Endothelial cell of umbilical vein (primary cell): Measurements from ENCODE around the gene RASA2. TPM values are rescaled to one million over a fixed set of nuclear protein-coding genes. Genes with fewer than 3 reads are reported as not detected.

Experiments
- BruUV-seq: library from RNA; stranded (reverse); fragments of 400-500 nt; replicated peaks from 2 replicates; lab custom pipeline; 2021; lab: Mats Ljungman, UMichigan
- CTCF ChIA-PET: fragments of 300-600, 350-600 bp; sonication (Branson Sonifier 250); formaldehyde crosslinking; loops from one replicate; lab custom pipeline; 2021; ENCODE audit warnings: antibody characterized with exemption, inconsistent platforms; lab: Charles Lee
- POLR2A ChIA-PET: fragments of 300-600, 350-600 bp; sonication (Branson Sonifier 250); formaldehyde crosslinking; loops from one replicate; lab custom pipeline; 2021; ENCODE audit warnings: antibody characterized with exemption, inconsistent platforms; lab: Charles Lee
- DNase-seq: peaks from one replicate; pipeline ENCODE4 v3.0.0-alpha.2; 2011; ENCODE audit warnings: low read depth, low spot score
- FAIRE-seq: peaks from 2 replicates; lab custom pipeline; 2011; peaks lifted over from hg19 to GRCh38; lab: Jason Lieb, UNC
- H2AFZ ChIP-seq: 2 replicates; pipeline ENCODE4 v1.6.0; 2012; ENCODE audit warnings: low read depth, low read length, control low read depth, inconsistent platforms
- H3K27ac ChIP-seq: 2 replicates; pipeline ENCODE4 v1.5.1; 2011; ENCODE audit warnings: low read depth, mild to moderate bottlenecking, control low read depth, low read length, moderate library complexity; ENCODE audit not compliant: insufficient read depth
- H3K27me3 ChIP-seq, 2 experiments: 2 replicates each; pipeline versions ENCODE4 v1.6.0 to v1.6.1; 2011; ENCODE audit warnings: low read length in 2 of 2, mixed read lengths in 1 of 2; ENCODE audit not compliant: control insufficient read depth in 2 of 2, insufficient read depth in 2 of 2
- H3K36me3 ChIP-seq, 2 experiments: 2 replicates in 1 of 2; 3 replicates in 1 of 2; pipeline ENCODE4 v1.5.1; 2011; ENCODE audit warnings: low read length in 2 of 2, mild to moderate bottlenecking in 1 of 2, moderate library complexity in 1 of 2; ENCODE audit not compliant: control insufficient read depth in 2 of 2, insufficient read depth in 2 of 2; ENCODE audit errors: extremely low read depth in 1 of 2
- H3K4me1 ChIP-seq: 3 replicates; pipeline ENCODE4 v1.5.1; 2011; ENCODE audit warnings: mild to moderate bottlenecking, low read length; ENCODE audit not compliant: control insufficient read depth, insufficient read depth; ENCODE audit errors: extremely low read depth
- H3K4me2 ChIP-seq: 2 replicates; pipeline ENCODE4 v1.6.1; 2011; ENCODE audit warnings: low read length, control low read depth, mixed read lengths; ENCODE audit not compliant: insufficient read depth
- H3K4me3 ChIP-seq, 3 experiments: fragments of 200-600 bp in 1 of 3; sonication (generic), shearing (Covaris generic) in 1 of 3; replicated peaks in 1 of 3; 2 replicates each; pipeline ENCODE4 v1.5.1; 2011 to 2016; ENCODE audit warnings: control low read depth in 3 of 3, low read length in 3 of 3, mild to moderate bottlenecking in 2 of 3, inconsistent platforms in 1 of 3, low read depth in 1 of 3, moderate library complexity in 1 of 3; ENCODE audit not compliant: insufficient read depth in 1 of 3
- H3K79me2 ChIP-seq: 2 replicates; pipeline ENCODE4 v1.6.0; 2012; ENCODE audit warnings: low read length, inconsistent platforms; ENCODE audit not compliant: control insufficient read depth, insufficient read depth
- H3K9ac ChIP-seq: replicated peaks from 2 replicates; pipeline ENCODE3; 2011; ENCODE audit warnings: low read length, control low read depth; ENCODE audit not compliant: insufficient read depth; ENCODE audit errors: extremely low read depth
- H3K9me1 ChIP-seq: replicated peaks from 3 replicates; pipeline ENCODE4 v1.6.0; 2011; ENCODE audit warnings: mild to moderate bottlenecking, low read length; ENCODE audit not compliant: control insufficient read depth, insufficient read depth; ENCODE audit errors: extremely low read depth
- H3K9me3 ChIP-seq: replicated peaks from 2 replicates; pipeline ENCODE4 v1.5.1; 2012; ENCODE audit warnings: low read length, inconsistent platforms; ENCODE audit not compliant: control insufficient read depth, insufficient read depth
- H4K20me1 ChIP-seq: replicated peaks from 2 replicates; pipeline ENCODE3; 2011; ENCODE audit warnings: mild to moderate bottlenecking, low read length; ENCODE audit not compliant: control insufficient read depth, insufficient read depth; ENCODE audit errors: extremely low read depth
- EZH2 ChIP-seq: IDR thresholded peaks from 2 replicates; pipeline ENCODE4 v1.6.1; 2012; ENCODE audit warnings: borderline replicate concordance, low read depth, mild to moderate bottlenecking, moderate library complexity, low read length, inconsistent platforms; ENCODE audit not compliant: severe bottlenecking
- FOS ChIP-seq: IDR thresholded peaks from 2 replicates; pipeline ENCODE4 v1.6.1; 2011; ENCODE audit warnings: mild to moderate bottlenecking, low read length, moderate library complexity, borderline replicate concordance; ENCODE audit not compliant: insufficient read depth
- GATA2 ChIP-seq: IDR thresholded peaks from 2 replicates; pipeline ENCODE4 v1.7.0; 2011; ENCODE audit warnings: low read depth, mild to moderate bottlenecking, moderate library complexity, mixed read lengths, low read length; ENCODE audit not compliant: insufficient read length, insufficient read depth
- JUN ChIP-seq: IDR thresholded peaks from 2 replicates; pipeline ENCODE4 v1.6.1; 2011; ENCODE audit warnings: borderline replicate concordance, low read depth; ENCODE audit not compliant: insufficient read length, insufficient read depth
- MYC ChIP-seq: IDR thresholded peaks from one replicate; pipeline ENCODE4 v1.6.1; 2011; ENCODE audit warnings: mild to moderate bottlenecking, low read depth, low read length
- POLR2A ChIP-seq: IDR thresholded peaks from 2 replicates; pipeline ENCODE4 v1.6.1; 2012; ENCODE audit warnings: low read depth, mild to moderate bottlenecking, control low read depth, low read length
- POLR2AphosphoS5 ChIP-seq: IDR thresholded peaks from 2 replicates; pipeline ENCODE4 v1.6.1; 2012; ENCODE audit warnings: low read depth, mild to moderate bottlenecking, control low read depth, low read length, moderate library complexity; ENCODE audit not compliant: insufficient read depth
- dilution Hi-C: fragments of 300-500 bp; cut with MboI; formaldehyde crosslinking; loops from one replicate; pipeline ENCODE4 v1.15.0; 2019; ENCODE audit warnings: low sequenced_read_pairs; ENCODE audit not compliant: extremely low pct_ligation_motif_present
- intact Hi-C: fragments of 100-400 bp; cut with micrococcal nuclease; formaldehyde crosslinking; loops from one replicate; pipeline ENCODE4 v1.10.0; 2022
- polyA plus RNA-seq, 4 experiments: library from polyadenylated mRNA; depleted of rRNA in 3 of 4; stranded (reverse) in 3 of 4; unstranded in 1 of 4; fragments of >200 nt; gene quantifications; 2 replicates each; pipeline versions ENCODE4 v1.2.1 to v1.2.3, GENCODE V29; 2011 to 2012; ENCODE audit warnings: missing spikeins in 1 of 4
- total RNA-seq: library from RNA; stranded (reverse); gene quantifications from 2 replicates; pipeline ENCODE4 v1.2.3, GENCODE V29; 2021
- TF ChIP-seq, protein P1 (sequence below): IDR thresholded peaks from 2 replicates; pipeline ENCODE4 v1.6.1; 2011; ENCODE audit not compliant: insufficient read depth, insufficient read length
- TF ChIP-seq, protein P2 (sequence below), 2 donors: IDR thresholded peaks; 1 replicate in 1 of 2; 2 replicates in 1 of 2; pipeline ENCODE4 v1.5.1; 2011; ENCODE audit warnings: low read length in 2 of 2, mild to moderate bottlenecking in 2 of 2, moderate library complexity in 2 of 2, control low read depth in 1 of 2, inconsistent platforms in 1 of 2, low read depth in 1 of 2; ENCODE audit not compliant: insufficient read depth in 1 of 2; ENCODE audit errors: extremely low read depth in 1 of 2

The RASA2 gene
- total and polyA plus RNA-seq, 2 donors (not counting 3 experiments of a cell fraction or from before 2014, with no cell fraction given): 3.1 to 20.2 TPM

DNA sequence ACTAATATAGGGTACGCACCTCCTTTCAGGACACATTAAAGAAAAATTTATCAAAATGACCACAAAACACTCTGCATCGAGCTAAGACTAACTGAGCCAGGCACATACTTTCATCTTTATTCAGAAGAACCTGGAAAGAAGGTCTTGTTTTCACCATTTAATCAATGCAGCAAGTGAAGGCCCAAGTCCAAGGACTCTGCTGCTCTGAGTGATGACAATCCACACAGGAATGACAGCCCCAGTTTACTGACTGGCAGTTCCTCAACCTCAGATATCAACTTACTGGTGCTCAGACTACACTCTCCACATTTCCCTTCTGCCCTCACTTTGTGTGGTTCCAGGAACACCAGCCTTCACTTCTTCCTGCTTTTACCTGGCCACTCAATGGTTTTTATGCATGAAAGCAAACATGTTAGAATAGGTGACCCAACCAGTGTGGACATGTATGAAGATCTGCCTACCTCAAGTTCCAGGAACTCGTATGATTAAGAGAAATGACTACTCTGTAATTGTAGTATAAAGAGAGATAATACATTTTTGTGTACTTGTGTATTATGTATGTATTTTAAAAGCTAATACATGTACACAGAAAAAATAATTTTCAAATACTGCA is 29.1 kb upstream of the RASA2 start:
- POLR2A ChIA-PET: no interaction called here
- no peak overlapping the region for H3K9ac ChIP-seq
- FAIRE-seq: no peak

More for the DNA sequence above, 29.1 kb upstream of the RASA2 start:
- TF ChIP-seq, protein P1, sequence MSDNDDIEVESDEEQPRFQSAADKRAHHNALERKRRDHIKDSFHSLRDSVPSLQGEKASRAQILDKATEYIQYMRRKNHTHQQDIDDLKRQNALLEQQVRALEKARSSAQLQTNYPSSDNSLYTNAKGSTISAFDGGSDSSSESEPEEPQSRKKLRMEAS: no peak
- TF ChIP-seq GATA2 (no peak), FOS (no peak), EZH2 (no peak), POLR2A (no peak), POLR2AphosphoS5 (no peak), MYC (no peak), JUN (no peak)
- TF ChIP-seq, protein P2, sequence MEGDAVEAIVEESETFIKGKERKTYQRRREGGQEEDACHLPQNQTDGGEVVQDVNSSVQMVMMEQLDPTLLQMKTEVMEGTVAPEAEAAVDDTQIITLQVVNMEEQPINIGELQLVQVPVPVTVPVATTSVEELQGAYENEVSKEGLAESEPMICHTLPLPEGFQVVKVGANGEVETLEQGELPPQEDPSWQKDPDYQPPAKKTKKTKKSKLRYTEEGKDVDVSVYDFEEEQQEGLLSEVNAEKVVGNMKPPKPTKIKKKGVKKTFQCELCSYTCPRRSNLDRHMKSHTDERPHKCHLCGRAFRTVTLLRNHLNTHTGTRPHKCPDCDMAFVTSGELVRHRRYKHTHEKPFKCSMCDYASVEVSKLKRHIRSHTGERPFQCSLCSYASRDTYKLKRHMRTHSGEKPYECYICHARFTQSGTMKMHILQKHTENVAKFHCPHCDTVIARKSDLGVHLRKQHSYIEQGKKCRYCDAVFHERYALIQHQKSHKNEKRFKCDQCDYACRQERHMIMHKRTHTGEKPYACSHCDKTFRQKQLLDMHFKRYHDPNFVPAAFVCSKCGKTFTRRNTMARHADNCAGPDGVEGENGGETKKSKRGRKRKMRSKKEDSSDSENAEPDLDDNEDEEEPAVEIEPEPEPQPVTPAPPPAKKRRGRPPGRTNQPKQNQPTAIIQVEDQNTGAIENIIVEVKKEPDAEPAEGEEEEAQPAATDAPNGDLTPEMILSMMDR (IDR thresholded peaks at IDR 0.05; ENCODE audit: extremely low read depth in 1 of 2, insufficient read depth in 1 of 2, low read depth in 1 of 2, low read length in 2 of 2): no peak
- H3K36me3 ChIP-seq: no peaks in the 10 kb centered on the region
- no peak overlapping the region for H3K4me3 ChIP-seq
- CTCF ChIA-PET: interaction anchor here (1.0 to 9.3 kb wide), 6 partner anchors 16 to 455 kb away, joined by 3 to 351 read pairs (median 84); no protein-coding TSS in a partner anchor
- H3K27me3 ChIP-seq: no peaks in the 10 kb centered on the region
- H3K27ac ChIP-seq: no peak overlapping the region
- DNase-seq: no peak
- intact Hi-C loops: loop anchor here (10.0 kb wide), 1 partner anchor 453 kb away; no protein-coding TSS in a partner anchor
- H4K20me1 ChIP-seq: no peaks in the 10 kb centered on the region
- BruUV-seq: no TSS peak
- H3K4me2 ChIP-seq: no peak overlapping the region
- no peaks in the 10 kb centered on the region for H3K9me3 ChIP-seq
- no peaks in the 10 kb centered on the region for H3K9me1 ChIP-seq
- H2AFZ ChIP-seq: no peak overlapping the region
- H3K79me2 ChIP-seq: no peaks in the 10 kb centered on the region
- dilution Hi-C loops: no loop called here
- H3K4me1 ChIP-seq: no peaks in the 10 kb centered on the region
